ENCODE measurements around the gene CCNL2. TPM values are rescaled to one million over a fixed set of nuclear protein-coding genes. Genes with fewer than 3 reads are reported as not detected.

CCNL2 gene
- total and polyA plus RNA-seq, 2 of the 13 experiments (the other 11 are each of a cell fraction or from before 2014, with no cell fraction given) = 105 to 340 TPM

DNA sequence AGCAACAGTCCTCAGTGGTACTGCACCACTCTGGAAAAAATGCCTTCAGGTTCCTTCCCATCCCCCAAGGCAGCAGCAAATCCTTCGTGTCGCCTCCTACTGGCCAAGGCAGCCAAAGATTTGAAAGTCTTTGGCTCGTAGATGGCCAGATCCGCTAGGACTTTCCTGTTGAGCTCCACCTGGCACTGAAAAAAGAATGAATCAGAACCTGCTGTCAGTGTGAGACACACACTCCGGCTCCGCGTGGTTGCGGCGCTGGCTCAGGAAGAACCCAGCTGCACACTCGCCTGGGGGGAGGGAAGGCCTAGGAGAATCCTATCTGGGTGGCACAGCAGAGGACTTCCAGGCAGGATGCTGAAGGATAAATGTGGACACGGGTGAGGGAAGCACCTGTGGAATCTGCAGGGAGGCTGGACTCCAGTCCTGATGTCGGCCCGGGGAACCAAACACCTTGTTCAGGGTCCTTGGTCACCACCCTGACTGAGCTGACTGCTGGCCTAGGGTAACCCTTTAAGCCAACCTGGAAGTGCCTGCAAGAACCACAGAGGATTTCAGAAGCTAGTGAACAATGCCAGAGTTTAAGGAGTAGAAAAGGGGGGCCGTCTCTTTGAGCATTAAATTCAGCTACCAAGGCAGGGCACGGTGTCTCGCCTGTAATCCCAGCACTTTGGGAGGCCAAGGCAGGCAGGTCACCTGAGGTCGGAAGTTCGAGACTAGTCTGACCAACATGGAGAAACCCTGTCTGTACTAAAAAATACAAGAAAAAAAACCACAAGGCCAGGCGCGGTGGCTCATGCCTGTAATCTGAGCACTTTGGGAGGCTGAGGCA is 3.2 kb upstream of the CCNL2 start (continued):
- no peak for TF ChIP-seq ZNF33B (CRISPR knock-in tag; IDR thresholded peaks at IDR 0.05)
- no peak for TF ChIP-seq ZNF709 (CRISPR knock-in tag; IDR thresholded peaks at IDR 0.05)
- no peak for TF ChIP-seq ZNF484 (CRISPR knock-in tag; IDR thresholded peaks at IDR 0.05; ENCODE audit: borderline replicate concordance, low read depth)
- TF ChIP-seq, protein P1, sequence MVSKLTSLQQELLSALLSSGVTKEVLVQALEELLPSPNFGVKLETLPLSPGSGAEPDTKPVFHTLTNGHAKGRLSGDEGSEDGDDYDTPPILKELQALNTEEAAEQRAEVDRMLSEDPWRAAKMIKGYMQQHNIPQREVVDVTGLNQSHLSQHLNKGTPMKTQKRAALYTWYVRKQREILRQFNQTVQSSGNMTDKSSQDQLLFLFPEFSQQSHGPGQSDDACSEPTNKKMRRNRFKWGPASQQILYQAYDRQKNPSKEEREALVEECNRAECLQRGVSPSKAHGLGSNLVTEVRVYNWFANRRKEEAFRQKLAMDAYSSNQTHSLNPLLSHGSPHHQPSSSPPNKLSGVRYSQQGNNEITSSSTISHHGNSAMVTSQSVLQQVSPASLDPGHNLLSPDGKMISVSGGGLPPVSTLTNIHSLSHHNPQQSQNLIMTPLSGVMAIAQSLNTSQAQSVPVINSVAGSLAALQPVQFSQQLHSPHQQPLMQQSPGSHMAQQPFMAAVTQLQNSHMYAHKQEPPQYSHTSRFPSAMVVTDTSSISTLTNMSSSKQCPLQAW (CRISPR knock-in tag; IDR thresholded peaks at IDR 0.05) = peak; percentile 47; the same call in 1 of the 2 replicates
- no peak for TF ChIP-seq SNAPC2 (CRISPR knock-in tag; IDR thresholded peaks at IDR 0.05)
- TF ChIP-seq, protein P2, sequence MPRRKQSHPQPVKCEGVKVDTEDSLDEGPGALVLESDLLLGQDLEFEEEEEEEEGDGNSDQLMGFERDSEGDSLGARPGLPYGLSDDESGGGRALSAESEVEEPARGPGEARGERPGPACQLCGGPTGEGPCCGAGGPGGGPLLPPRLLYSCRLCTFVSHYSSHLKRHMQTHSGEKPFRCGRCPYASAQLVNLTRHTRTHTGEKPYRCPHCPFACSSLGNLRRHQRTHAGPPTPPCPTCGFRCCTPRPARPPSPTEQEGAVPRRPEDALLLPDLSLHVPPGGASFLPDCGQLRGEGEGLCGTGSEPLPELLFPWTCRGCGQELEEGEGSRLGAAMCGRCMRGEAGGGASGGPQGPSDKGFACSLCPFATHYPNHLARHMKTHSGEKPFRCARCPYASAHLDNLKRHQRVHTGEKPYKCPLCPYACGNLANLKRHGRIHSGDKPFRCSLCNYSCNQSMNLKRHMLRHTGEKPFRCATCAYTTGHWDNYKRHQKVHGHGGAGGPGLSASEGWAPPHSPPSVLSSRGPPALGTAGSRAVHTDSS (CRISPR knock-in tag; conservative IDR thresholded peaks at IDR 0.05) = no peak
- TF ChIP-seq SOX6 (IDR thresholded peaks at IDR 0.05) = no peak
- TF ChIP-seq SOX6 (CRISPR knock-in tag; IDR thresholded peaks at IDR 0.05) = 0 out of 2 replicates have a peak, but pooled peaks have one; percentile 20
- no peak for TF ChIP-seq ZNF121 (CRISPR knock-in tag; IDR thresholded peaks at IDR 0.05)
- no peak for TF ChIP-seq SNAPC5 (CRISPR knock-in tag; IDR thresholded peaks at IDR 0.05; ENCODE audit: borderline replicate concordance)
- TF ChIP-seq, protein P3, sequence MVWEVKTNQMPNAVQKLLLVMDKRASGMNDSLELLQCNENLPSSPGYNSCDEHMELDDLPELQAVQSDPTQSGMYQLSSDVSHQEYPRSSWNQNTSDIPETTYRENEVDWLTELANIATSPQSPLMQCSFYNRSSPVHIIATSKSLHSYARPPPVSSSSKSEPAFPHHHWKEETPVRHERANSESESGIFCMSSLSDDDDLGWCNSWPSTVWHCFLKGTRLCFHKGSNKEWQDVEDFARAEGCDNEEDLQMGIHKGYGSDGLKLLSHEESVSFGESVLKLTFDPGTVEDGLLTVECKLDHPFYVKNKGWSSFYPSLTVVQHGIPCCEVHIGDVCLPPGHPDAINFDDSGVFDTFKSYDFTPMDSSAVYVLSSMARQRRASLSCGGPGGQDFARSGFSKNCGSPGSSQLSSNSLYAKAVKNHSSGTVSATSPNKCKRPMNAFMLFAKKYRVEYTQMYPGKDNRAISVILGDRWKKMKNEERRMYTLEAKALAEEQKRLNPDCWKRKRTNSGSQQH (CRISPR knock-in tag; IDR thresholded peaks at IDR 0.05; ENCODE audit: low read depth) = no peak
- TF ChIP-seq, protein P4, sequence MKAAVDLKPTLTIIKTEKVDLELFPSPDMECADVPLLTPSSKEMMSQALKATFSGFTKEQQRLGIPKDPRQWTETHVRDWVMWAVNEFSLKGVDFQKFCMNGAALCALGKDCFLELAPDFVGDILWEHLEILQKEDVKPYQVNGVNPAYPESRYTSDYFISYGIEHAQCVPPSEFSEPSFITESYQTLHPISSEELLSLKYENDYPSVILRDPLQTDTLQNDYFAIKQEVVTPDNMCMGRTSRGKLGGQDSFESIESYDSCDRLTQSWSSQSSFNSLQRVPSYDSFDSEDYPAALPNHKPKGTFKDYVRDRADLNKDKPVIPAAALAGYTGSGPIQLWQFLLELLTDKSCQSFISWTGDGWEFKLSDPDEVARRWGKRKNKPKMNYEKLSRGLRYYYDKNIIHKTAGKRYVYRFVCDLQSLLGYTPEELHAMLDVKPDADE (CRISPR knock-in tag; IDR thresholded peaks at IDR 0.05) = no peak
- TF ChIP-seq CAMTA2 (CRISPR knock-in tag; IDR thresholded peaks at IDR 0.05; ENCODE audit: borderline replicate concordance) = peak; percentile 60; the same call in 1 of the 2 replicates
- TF ChIP-seq RBM22 (optimal IDR thresholded peaks at IDR 0.05; ENCODE audit: low read length) = peak; percentile 84
- peak; percentile 3; the same call in 1 of the 2 replicates for TF ChIP-seq ZFY (CRISPR knock-in tag; IDR thresholded peaks at IDR 0.05)
- TF ChIP-seq ZBTB8A (CRISPR knock-in tag; IDR thresholded peaks at IDR 0.05; ENCODE audit: borderline replicate concordance, low read depth) = no peak
- TF ChIP-seq PPARG (CRISPR knock-in tag; conservative IDR thresholded peaks at IDR 0.05) = no peak
- TF ChIP-seq, protein P5, sequence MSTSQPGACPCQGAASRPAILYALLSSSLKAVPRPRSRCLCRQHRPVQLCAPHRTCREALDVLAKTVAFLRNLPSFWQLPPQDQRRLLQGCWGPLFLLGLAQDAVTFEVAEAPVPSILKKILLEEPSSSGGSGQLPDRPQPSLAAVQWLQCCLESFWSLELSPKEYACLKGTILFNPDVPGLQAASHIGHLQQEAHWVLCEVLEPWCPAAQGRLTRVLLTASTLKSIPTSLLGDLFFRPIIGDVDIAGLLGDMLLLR (CRISPR knock-in tag; IDR thresholded peaks at IDR 0.05) = no peak
- TF ChIP-seq MIER3 (CRISPR knock-in tag; IDR thresholded peaks at IDR 0.05; ENCODE audit: borderline replicate concordance) = no peak
- no peak for TF ChIP-seq MTA1 (CRISPR knock-in tag; IDR thresholded peaks at IDR 0.05; ENCODE audit: borderline replicate concordance)
- no peak for TF ChIP-seq ZNF510 (CRISPR knock-in tag; IDR thresholded peaks at IDR 0.05; ENCODE audit: low read depth)
- 0 out of 2 replicates have a peak, but pooled peaks have one; percentile 43 for TF ChIP-seq CHD2 (IDR thresholded peaks at IDR 0.05; ENCODE audit: low read depth, low read length)
- TF ChIP-seq MBNL3 (CRISPR knock-in tag; conservative IDR thresholded peaks at IDR 0.05) = no peak
- no peak for TF ChIP-seq ZNF224 (CRISPR knock-in tag; IDR thresholded peaks at IDR 0.05)
